GM12878 (cell line): ENCODE measurements around the gene MLIP. TPM values are rescaled to one million over a fixed set of nuclear protein-coding genes. Genes with fewer than 3 reads are reported as not detected.

ENCODE experiments used
- ATAC-seq: fragments of 200-7000 bp; cut with Tn5 transposase; 3 replicates; pipeline ENCODE4 v1.9.1; 2020; ENCODE audit warnings: mild to moderate bottlenecking, moderate library complexity
- BruUV-seq: library from RNA; stranded (reverse); fragments of 400-500 nt; replicated peaks from 2 replicates; lab custom pipeline; 2021; lab: Mats Ljungman, UMichigan
- CTCF ChIA-PET: fragments of 300-600 bp; sonication (Branson Sonifier 250); formaldehyde crosslinking; extraction: SDS; loops from one replicate; lab custom pipeline; 2021; ENCODE audit warnings: inconsistent platforms; lab: Yijun Ruan, JAX
- POLR2A ChIA-PET: fragments of 350-600 bp; formaldehyde crosslinking; extraction: SDS; loops from one replicate; lab custom pipeline; 2021; ENCODE audit warnings: inconsistent platforms; lab: Charles Lee
- RAD21 ChIA-PET: fragments of 300-600 bp; sonication (Branson Sonifier 250); formaldehyde crosslinking; loops from one replicate; lab custom pipeline; 2023; ENCODE audit warnings: antibody characterized with exemption; ENCODE audit not compliant: unreplicated experiment; lab: Charles Lee
- SMC1A ChIA-PET: fragments of 300-600 bp; sonication (Branson Sonifier 250); formaldehyde crosslinking; loops from one replicate; lab custom pipeline; 2023; ENCODE audit not compliant: unreplicated experiment, uncharacterized antibody; lab: Charles Lee
- DNase-seq: peaks from one replicate; pipeline ENCODE4 v3.0.0-alpha.2; 2011; ENCODE audit warnings: low read depth, low spot score
- FAIRE-seq: peaks from 3 replicates; lab custom pipeline; 2011; peaks lifted over from hg19 to GRCh38; lab: Jason Lieb, UNC
- H2AFZ ChIP-seq: 2 replicates; pipeline ENCODE4 v1.6.0; 2011; ENCODE audit warnings: low read depth, low read length, control low read depth; ENCODE audit not compliant: control insufficient read depth
- H3K27ac ChIP-seq: 2 replicates; pipeline ENCODE4 v1.5.1; 2011; ENCODE audit warnings: control low read depth; ENCODE audit not compliant: control insufficient read depth, insufficient read depth
- H3K27me3 ChIP-seq, 2 experiments: replicated peaks in 1 of 2; 2 replicates each; pipeline versions ENCODE4 v1.6.0 to v1.6.1; 2011; ENCODE audit warnings: low read length in 1 of 2; ENCODE audit not compliant: control insufficient read depth in 2 of 2, insufficient read depth in 2 of 2
- H3K36me3 ChIP-seq, 2 experiments: 2 replicates each; pipeline ENCODE4 v1.5.1; 2011; ENCODE audit warnings: low read length in 1 of 2; ENCODE audit not compliant: control insufficient read depth in 2 of 2, insufficient read depth in 2 of 2
- H3K4me1 ChIP-seq: 2 replicates; pipeline ENCODE4 v1.6.1; 2011; ENCODE audit warnings: mild to moderate bottlenecking, low read length, moderate library complexity, mixed read lengths; ENCODE audit not compliant: control insufficient read depth, insufficient read depth
- H3K4me2 ChIP-seq: 2 replicates; pipeline ENCODE4 v1.6.0; 2011; ENCODE audit warnings: control low read depth; ENCODE audit not compliant: control insufficient read depth, insufficient read depth
- H3K4me3 ChIP-seq: fragments of 200-600 bp; sonication (generic); 2 replicates; pipeline ENCODE4 v1.5.1; 2016
- H3K79me2 ChIP-seq: 2 replicates; pipeline ENCODE4 v1.6.0; 2011; ENCODE audit warnings: low read length; ENCODE audit not compliant: control insufficient read depth, insufficient read depth
- H3K9ac ChIP-seq: 2 replicates; pipeline ENCODE4 v1.8.0; 2011; ENCODE audit warnings: low read length, control low read depth, mixed read lengths; ENCODE audit not compliant: control insufficient read depth, insufficient read depth
- H3K9me3 ChIP-seq: replicated peaks from 3 replicates; pipeline ENCODE4 v1.5.1; 2011; ENCODE audit warnings: mild to moderate bottlenecking, low read length; ENCODE audit not compliant: control insufficient read depth, insufficient read depth
- H4K20me1 ChIP-seq: 2 replicates; pipeline ENCODE4 v1.6.0; 2011; ENCODE audit not compliant: control insufficient read depth, insufficient read depth
- HDAC2 ChIP-seq: fragments of 200-600 bp; sonication (generic); IDR thresholded peaks from 2 replicates; pipeline ENCODE4 v1.6.1; 2017
- MXI1 ChIP-seq: fragments of 150-350 bp; IDR thresholded peaks from 2 replicates; pipeline ENCODE4 v1.6.1; 2011; ENCODE audit warnings: low read depth, mild to moderate bottlenecking, inconsistent platforms, low read length, improper control_type of control experiment
- SMAD1 ChIP-seq: fragments of 450-650 bp; IDR thresholded peaks from 2 replicates; pipeline ENCODE4 v1.6.1; 2018; ENCODE audit warnings: mild to moderate bottlenecking, low read depth; ENCODE audit not compliant: partially characterized antibody
- ZZZ3 ChIP-seq: IDR thresholded peaks from 2 replicates; pipeline ENCODE4 v1.6.1; 2011; ENCODE audit warnings: low read depth; ENCODE audit not compliant: control insufficient read depth, insufficient read length
- WGBS: methylation state at CpG from one replicate; pipeline ENCODE4 v1.1.6; 2016; ENCODE audit warnings: low lambda C conversion rate; ENCODE audit not compliant: insufficient replicate concordance, insufficient coverage; ENCODE audit errors: missing lambda C conversion rate; 5-methylcytosine and 5-hydroxymethylcytosine counted together
- in situ Hi-C: fragments of 300-500 bp; cut with MboI; formaldehyde crosslinking; loops from 9 replicates; pipeline ENCODE4 v1.14.3; 2018; ENCODE audit warnings: mixed read lengths
- intact Hi-C: fragments of 100-400 bp; cut with micrococcal nuclease; formaldehyde crosslinking; loops from one replicate; pipeline ENCODE4 v1.14.2; 2022; ENCODE audit not compliant: unreplicated experiment
- polyA plus RNA-seq, 11 experiments: library from polyadenylated mRNA; depleted of rRNA in 4 of 11; unstranded in 6 of 11; stranded (reverse) in 5 of 11; fragments of >200 nt; fragmentation: Nextera tagmentation in 4 of 11; fragmentation: Illumina TruSeq in 1 of 11; extraction: Ambion mirVana in 4 of 11; extraction: Trizol in 1 of 11; gene quantifications; 1 replicate in 1 of 11; 2 replicates in 10 of 11; pipeline versions ENCODE4 v1.2.1 to v1.2.3, GENCODE V29; 2011 to 2016; ENCODE audit warnings: inconsistent platforms in 2 of 11, missing spikeins in 2 of 11, low read depth in 1 of 11
- total RNA-seq, 4 experiments: library from RNA; depleted of rRNA in 3 of 4; stranded (reverse); fragments of >200 nt in 3 of 4; fragmentation: Illumina TruSeq in 1 of 4; extraction: Trizol in 1 of 4; gene quantifications; 2 replicates each; pipeline versions ENCODE4 v1.2.1 to v1.2.3, GENCODE V29; 2013 to 2021
- TF ChIP-seq, protein P1 (sequence below), 3 experiments: IDR thresholded peaks in 2 of 3; conservative IDR thresholded peaks in 1 of 3; 2 replicates each; pipeline ENCODE4 v1.5.1; 2011; ENCODE audit warnings: low read depth in 3 of 3, low read length in 3 of 3, mild to moderate bottlenecking in 3 of 3, control low read depth in 2 of 3, moderate library complexity in 2 of 3, inconsistent platforms in 1 of 3, mixed read lengths in 1 of 3; ENCODE audit not compliant: control insufficient read depth in 2 of 3, insufficient read depth in 1 of 3; ENCODE audit errors: extremely low read depth in 1 of 3
- TF ChIP-seq, protein P2 (sequence below): fragments of 150-350 bp; IDR thresholded peaks from 2 replicates; pipeline ENCODE4 v1.6.1; 2016; ENCODE audit warnings: low read depth, low read length
- TF ChIP-seq, protein P3 (sequence below): fragments of 150-350 bp; IDR thresholded peaks from 2 replicates; pipeline ENCODE4 v1.6.1; 2014; ENCODE audit warnings: mild to moderate bottlenecking, low read depth, low read length
- TF ChIP-seq, protein P4 (sequence below): fragments of 450-650 bp; IDR thresholded peaks from 2 replicates; pipeline ENCODE4 v1.6.1; 2017; ENCODE audit warnings: mild to moderate bottlenecking
- TF ChIP-seq, protein P5 (sequence below): fragments of 450-650 bp; IDR thresholded peaks from 2 replicates; pipeline ENCODE4 v1.6.1; 2017; ENCODE audit warnings: antibody characterized with exemption, mild to moderate bottlenecking, moderate library complexity

Gene MLIP
- total and polyA plus RNA-seq, 10 of the 15 experiments (the other 5 are each of a cell fraction or from before 2014, with no cell fraction given) = not detected

DNA sequence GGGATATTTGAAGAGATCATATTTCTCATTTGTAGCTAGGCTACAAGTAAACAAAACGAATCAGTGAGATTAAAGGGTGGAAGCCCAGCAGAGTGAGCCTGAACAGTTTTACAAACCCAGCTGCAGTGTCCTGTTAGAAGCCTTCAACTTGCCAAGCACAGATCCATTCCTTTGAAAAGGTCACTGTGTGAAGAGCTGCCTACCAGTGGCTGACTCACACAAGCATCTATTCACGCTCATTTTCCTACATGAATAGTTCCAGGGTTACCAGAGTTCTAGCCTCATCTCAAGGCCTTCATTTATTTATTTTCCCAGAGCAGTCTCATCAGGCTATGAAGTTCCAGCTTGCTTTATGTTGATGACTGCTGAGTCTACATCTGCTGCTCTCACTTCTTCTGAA, 25.7 kb upstream of the MLIP start:
- Histone ChIP-seq H3K4me1 (no peaks in the 10 kb centered on the region), H2AFZ (no peak overlapping the region), H3K27me3 (no peaks in the 10 kb centered on the region), H3K4me2 (no peak overlapping the region), H3K9ac (no peak overlapping the region), H4K20me1 (no peaks in the 10 kb centered on the region), H3K4me3 (no peak overlapping the region), H3K36me3 (no peaks in the 10 kb centered on the region), H3K9me3 (no peaks in the 10 kb centered on the region), H3K27ac (no peak overlapping the region), H3K79me2 (no peaks in the 10 kb centered on the region)
- ChIA-PET SMC1A (no interaction called here), CTCF (no interaction called here), RAD21 (no interaction called here), POLR2A (no interaction called here)
- in situ Hi-C loops (no loop called here), intact Hi-C loops (no loop called here)
- no peak for ATAC-seq
- DNase-seq = no peak
- FAIRE-seq = no peak
- no TSS peak for BruUV-seq
- 3% methylated on average over 2 of the region's 2 CpGs for WGBS
- TF ChIP-seq HDAC2 = no peak
- TF ChIP-seq ZZZ3 = no peak
- TF ChIP-seq, protein P1, sequence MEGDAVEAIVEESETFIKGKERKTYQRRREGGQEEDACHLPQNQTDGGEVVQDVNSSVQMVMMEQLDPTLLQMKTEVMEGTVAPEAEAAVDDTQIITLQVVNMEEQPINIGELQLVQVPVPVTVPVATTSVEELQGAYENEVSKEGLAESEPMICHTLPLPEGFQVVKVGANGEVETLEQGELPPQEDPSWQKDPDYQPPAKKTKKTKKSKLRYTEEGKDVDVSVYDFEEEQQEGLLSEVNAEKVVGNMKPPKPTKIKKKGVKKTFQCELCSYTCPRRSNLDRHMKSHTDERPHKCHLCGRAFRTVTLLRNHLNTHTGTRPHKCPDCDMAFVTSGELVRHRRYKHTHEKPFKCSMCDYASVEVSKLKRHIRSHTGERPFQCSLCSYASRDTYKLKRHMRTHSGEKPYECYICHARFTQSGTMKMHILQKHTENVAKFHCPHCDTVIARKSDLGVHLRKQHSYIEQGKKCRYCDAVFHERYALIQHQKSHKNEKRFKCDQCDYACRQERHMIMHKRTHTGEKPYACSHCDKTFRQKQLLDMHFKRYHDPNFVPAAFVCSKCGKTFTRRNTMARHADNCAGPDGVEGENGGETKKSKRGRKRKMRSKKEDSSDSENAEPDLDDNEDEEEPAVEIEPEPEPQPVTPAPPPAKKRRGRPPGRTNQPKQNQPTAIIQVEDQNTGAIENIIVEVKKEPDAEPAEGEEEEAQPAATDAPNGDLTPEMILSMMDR (IDR thresholded peaks at IDR 0.05 in 2 of 3, conservative IDR thresholded peaks at IDR 0.05 in 1 of 3; ENCODE audit: control insufficient read depth in 2 of 3, extremely low read depth in 1 of 3, insufficient read depth in 1 of 3, low read depth in 3 of 3, low read length in 3 of 3) = no peak
- TF ChIP-seq, protein P2, sequence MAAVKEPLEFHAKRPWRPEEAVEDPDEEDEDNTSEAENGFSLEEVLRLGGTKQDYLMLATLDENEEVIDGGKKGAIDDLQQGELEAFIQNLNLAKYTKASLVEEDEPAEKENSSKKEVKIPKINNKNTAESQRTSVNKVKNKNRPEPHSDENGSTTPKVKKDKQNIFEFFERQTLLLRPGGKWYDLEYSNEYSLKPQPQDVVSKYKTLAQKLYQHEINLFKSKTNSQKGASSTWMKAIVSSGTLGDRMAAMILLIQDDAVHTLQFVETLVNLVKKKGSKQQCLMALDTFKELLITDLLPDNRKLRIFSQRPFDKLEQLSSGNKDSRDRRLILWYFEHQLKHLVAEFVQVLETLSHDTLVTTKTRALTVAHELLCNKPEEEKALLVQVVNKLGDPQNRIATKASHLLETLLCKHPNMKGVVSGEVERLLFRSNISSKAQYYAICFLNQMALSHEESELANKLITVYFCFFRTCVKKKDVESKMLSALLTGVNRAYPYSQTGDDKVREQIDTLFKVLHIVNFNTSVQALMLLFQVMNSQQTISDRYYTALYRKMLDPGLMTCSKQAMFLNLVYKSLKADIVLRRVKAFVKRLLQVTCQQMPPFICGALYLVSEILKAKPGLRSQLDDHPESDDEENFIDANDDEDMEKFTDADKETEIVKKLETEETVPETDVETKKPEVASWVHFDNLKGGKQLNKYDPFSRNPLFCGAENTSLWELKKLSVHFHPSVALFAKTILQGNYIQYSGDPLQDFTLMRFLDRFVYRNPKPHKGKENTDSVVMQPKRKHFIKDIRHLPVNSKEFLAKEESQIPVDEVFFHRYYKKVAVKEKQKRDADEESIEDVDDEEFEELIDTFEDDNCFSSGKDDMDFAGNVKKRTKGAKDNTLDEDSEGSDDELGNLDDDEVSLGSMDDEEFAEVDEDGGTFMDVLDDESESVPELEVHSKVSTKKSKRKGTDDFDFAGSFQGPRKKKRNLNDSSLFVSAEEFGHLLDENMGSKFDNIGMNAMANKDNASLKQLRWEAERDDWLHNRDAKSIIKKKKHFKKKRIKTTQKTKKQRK = no peak
- no peak for TF ChIP-seq MXI1
- TF ChIP-seq SMAD1 = no peak
- TF ChIP-seq, protein P3, sequence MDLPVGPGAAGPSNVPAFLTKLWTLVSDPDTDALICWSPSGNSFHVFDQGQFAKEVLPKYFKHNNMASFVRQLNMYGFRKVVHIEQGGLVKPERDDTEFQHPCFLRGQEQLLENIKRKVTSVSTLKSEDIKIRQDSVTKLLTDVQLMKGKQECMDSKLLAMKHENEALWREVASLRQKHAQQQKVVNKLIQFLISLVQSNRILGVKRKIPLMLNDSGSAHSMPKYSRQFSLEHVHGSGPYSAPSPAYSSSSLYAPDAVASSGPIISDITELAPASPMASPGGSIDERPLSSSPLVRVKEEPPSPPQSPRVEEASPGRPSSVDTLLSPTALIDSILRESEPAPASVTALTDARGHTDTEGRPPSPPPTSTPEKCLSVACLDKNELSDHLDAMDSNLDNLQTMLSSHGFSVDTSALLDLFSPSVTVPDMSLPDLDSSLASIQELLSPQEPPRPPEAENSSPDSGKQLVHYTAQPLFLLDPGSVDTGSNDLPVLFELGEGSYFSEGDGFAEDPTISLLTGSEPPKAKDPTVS = no peak
- TF ChIP-seq, protein P4, sequence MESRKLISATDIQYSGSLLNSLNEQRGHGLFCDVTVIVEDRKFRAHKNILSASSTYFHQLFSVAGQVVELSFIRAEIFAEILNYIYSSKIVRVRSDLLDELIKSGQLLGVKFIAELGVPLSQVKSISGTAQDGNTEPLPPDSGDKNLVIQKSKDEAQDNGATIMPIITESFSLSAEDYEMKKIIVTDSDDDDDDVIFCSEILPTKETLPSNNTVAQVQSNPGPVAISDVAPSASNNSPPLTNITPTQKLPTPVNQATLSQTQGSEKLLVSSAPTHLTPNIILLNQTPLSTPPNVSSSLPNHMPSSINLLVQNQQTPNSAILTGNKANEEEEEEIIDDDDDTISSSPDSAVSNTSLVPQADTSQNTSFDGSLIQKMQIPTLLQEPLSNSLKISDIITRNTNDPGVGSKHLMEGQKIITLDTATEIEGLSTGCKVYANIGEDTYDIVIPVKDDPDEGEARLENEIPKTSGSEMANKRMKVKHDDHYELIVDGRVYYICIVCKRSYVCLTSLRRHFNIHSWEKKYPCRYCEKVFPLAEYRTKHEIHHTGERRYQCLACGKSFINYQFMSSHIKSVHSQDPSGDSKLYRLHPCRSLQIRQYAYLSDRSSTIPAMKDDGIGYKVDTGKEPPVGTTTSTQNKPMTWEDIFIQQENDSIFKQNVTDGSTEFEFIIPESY = no peak
- TF ChIP-seq, protein P5, sequence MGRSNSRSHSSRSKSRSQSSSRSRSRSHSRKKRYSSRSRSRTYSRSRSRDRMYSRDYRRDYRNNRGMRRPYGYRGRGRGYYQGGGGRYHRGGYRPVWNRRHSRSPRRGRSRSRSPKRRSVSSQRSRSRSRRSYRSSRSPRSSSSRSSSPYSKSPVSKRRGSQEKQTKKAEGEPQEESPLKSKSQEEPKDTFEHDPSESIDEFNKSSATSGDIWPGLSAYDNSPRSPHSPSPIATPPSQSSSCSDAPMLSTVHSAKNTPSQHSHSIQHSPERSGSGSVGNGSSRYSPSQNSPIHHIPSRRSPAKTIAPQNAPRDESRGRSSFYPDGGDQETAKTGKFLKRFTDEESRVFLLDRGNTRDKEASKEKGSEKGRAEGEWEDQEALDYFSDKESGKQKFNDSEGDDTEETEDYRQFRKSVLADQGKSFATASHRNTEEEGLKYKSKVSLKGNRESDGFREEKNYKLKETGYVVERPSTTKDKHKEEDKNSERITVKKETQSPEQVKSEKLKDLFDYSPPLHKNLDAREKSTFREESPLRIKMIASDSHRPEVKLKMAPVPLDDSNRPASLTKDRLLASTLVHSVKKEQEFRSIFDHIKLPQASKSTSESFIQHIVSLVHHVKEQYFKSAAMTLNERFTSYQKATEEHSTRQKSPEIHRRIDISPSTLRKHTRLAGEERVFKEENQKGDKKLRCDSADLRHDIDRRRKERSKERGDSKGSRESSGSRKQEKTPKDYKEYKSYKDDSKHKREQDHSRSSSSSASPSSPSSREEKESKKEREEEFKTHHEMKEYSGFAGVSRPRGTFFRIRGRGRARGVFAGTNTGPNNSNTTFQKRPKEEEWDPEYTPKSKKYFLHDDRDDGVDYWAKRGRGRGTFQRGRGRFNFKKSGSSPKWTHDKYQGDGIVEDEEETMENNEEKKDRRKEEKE = no peak
